HEK293T (cell line): ENCODE measurements around the gene ZNF778.

Experiments
- ARNT ChIP-seq: fragments of 450-650 bp; IDR thresholded peaks from 2 replicates; pipeline ENCODE4 v1.6.1; 2017; ENCODE audit warnings: mild to moderate bottlenecking
- HDGF ChIP-seq: fragments of 450-650 bp; IDR thresholded peaks from 2 replicates; pipeline ENCODE4 v1.6.1; 2017; ENCODE audit warnings: antibody characterized with exemption, borderline replicate concordance

- no peak for TF ChIP-seq HDGF
- no peak for TF ChIP-seq ARNT
These were observed 65.0 kb downstream of the ZNF778 start for GRCh38 chr16:89282523-89282922.
